MM.1S (cell line): ENCODE results near the gene OBSCN.

Source experiments
- DNase-seq: peaks from one replicate; pipeline ENCODE4 v3.0.0-alpha.2; 2015
- H2AFZ ChIP-seq: fragments of 300-600 bp; sonication (generic); 2 replicates; pipeline ENCODE4 v1.6.0; 2016; ENCODE audit warnings: antibody characterized with exemption, low read length
- H3F3A ChIP-seq: fragments of 300-600 bp; sonication (generic); 2 replicates; pipeline ENCODE4 v1.6.1; 2016; ENCODE audit warnings: mild to moderate bottlenecking, antibody characterized with exemption, low read length, moderate library complexity, mixed read lengths; ENCODE audit not compliant: insufficient read depth
- H3K27ac ChIP-seq: fragments of 300-600 bp; sonication (generic); 2 replicates; pipeline ENCODE4 v1.5.1; 2016; ENCODE audit warnings: mild to moderate bottlenecking, low read length
- H3K27me3 ChIP-seq: fragments of 300-600 bp; sonication (generic); replicated peaks from 2 replicates; pipeline ENCODE4 v1.6.0; 2016; ENCODE audit warnings: low read length; ENCODE audit not compliant: insufficient read depth
- H3K36me3 ChIP-seq: fragments of 300-600 bp; sonication (generic); replicated peaks from 2 replicates; pipeline ENCODE4 v1.6.1; 2016; ENCODE audit warnings: mild to moderate bottlenecking, low read length, mixed read lengths; ENCODE audit not compliant: insufficient read depth
- H3K4me1 ChIP-seq: fragments of 300-600 bp; sonication (generic); 2 replicates; pipeline ENCODE4 v1.6.1; 2016; ENCODE audit warnings: low read length, mixed read lengths
- H3K4me2 ChIP-seq: fragments of 300-600 bp; sonication (generic); 2 replicates; pipeline ENCODE4 v1.6.0; 2016; ENCODE audit warnings: low read depth, low read length
- H3K4me3 ChIP-seq: fragments of 300-600 bp; sonication (generic); 2 replicates; pipeline ENCODE4 v1.5.1; 2016; ENCODE audit warnings: low read length, mixed read lengths
- H3K79me2 ChIP-seq: fragments of 300-600 bp; sonication (generic); 2 replicates; pipeline ENCODE4 v1.6.1; 2016; ENCODE audit warnings: mixed run types, low read length, mixed read lengths
- H3K9ac ChIP-seq: fragments of 300-600 bp; sonication (generic); 2 replicates; pipeline ENCODE4 v1.6.1; 2016; ENCODE audit warnings: low read length, mixed read lengths
- H3K9me2 ChIP-seq: fragments of 300-600 bp; sonication (generic); replicated peaks from 2 replicates; pipeline ENCODE4 v1.6.1; 2016; ENCODE audit warnings: mild to moderate bottlenecking, low read length, mixed read lengths; ENCODE audit not compliant: insufficient read depth
- H3K9me3 ChIP-seq: fragments of 300-600 bp; sonication (generic); replicated peaks from 2 replicates; pipeline ENCODE4 v1.6.1; 2016; ENCODE audit warnings: mild to moderate bottlenecking, low read length, mixed read lengths; ENCODE audit not compliant: insufficient read depth
- H4K20me1 ChIP-seq: fragments of 300-600 bp; sonication (generic); 2 replicates; pipeline ENCODE4 v1.6.1; 2016; ENCODE audit warnings: mild to moderate bottlenecking, low read length, moderate library complexity, mixed read lengths; ENCODE audit not compliant: insufficient read depth
- EZH2 ChIP-seq: fragments of 300-600 bp; sonication (generic); optimal IDR thresholded peaks from 2 replicates; pipeline ENCODE3; 2017; ENCODE audit warnings: low read depth, mild to moderate bottlenecking, antibody characterized with exemption, low read length, mixed read lengths
- EZH2phosphoT487 ChIP-seq: fragments of 300-600 bp; sonication (generic); IDR thresholded peaks from 2 replicates; pipeline ENCODE4 v1.6.1; 2018; ENCODE audit warnings: antibody characterized with exemption, low read length
- TF ChIP-seq, protein P1 (sequence below): fragments of 300-600 bp; sonication (generic); IDR thresholded peaks from 2 replicates; pipeline ENCODE4 v1.5.1; 2016; ENCODE audit warnings: antibody characterized with exemption, low read length, mixed read lengths

Gene OBSCN

DNA sequence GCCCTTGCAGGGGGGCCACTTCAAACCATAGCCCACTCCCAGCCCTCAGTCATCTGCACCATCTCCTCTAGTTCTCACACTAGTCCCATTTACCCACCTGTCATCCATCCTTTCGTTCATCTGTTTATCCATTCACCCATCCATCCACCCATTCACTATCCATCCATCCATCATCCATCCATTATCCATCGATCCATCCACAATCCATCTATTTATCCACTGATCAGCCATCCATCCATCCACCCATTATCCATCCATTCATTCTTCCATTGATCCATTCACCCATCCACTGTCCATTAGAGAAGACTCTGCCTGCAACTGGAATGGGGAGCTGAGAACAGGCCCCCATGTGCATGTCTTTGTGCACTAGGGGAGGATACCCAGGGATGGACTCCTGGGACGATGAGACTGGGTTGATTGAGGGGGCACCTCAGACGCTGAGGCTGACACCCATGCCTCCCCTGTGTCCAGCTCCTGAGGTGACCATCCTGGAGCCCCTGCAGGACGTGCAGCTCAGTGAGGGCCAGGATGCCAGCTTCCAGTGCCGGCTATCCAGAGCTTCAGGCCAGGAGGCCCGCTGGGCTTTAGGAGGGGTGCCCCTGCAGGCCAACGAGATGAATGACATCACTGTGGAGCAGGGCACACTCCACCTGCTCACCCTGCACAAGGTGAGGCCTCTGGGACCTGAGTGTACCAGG is 100.9 kb downstream of the OBSCN start:
- no peak overlapping the region for H3K4me3 ChIP-seq
- TF ChIP-seq, protein P1, sequence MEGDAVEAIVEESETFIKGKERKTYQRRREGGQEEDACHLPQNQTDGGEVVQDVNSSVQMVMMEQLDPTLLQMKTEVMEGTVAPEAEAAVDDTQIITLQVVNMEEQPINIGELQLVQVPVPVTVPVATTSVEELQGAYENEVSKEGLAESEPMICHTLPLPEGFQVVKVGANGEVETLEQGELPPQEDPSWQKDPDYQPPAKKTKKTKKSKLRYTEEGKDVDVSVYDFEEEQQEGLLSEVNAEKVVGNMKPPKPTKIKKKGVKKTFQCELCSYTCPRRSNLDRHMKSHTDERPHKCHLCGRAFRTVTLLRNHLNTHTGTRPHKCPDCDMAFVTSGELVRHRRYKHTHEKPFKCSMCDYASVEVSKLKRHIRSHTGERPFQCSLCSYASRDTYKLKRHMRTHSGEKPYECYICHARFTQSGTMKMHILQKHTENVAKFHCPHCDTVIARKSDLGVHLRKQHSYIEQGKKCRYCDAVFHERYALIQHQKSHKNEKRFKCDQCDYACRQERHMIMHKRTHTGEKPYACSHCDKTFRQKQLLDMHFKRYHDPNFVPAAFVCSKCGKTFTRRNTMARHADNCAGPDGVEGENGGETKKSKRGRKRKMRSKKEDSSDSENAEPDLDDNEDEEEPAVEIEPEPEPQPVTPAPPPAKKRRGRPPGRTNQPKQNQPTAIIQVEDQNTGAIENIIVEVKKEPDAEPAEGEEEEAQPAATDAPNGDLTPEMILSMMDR, result no peak
- TF ChIP-seq EZH2 (no peak), EZH2phosphoT487 (no peak)
- H3K9ac ChIP-seq, result no peak overlapping the region
- no peaks in the 10 kb centered on the region for H3K4me1 ChIP-seq
- H3K27ac ChIP-seq, result no peak overlapping the region
- H3K9me2 ChIP-seq, result no peaks in the 10 kb centered on the region
- H3K36me3 ChIP-seq, result no peaks in the 10 kb centered on the region
- DNase-seq, result no peak
- no peak overlapping the region for H3K4me2 ChIP-seq
- no peak overlapping the region for H2AFZ ChIP-seq
- H3K9me3 ChIP-seq, result no peaks in the 10 kb centered on the region
- H3F3A ChIP-seq, result no peaks in the 10 kb centered on the region
- no peaks in the 10 kb centered on the region for H3K79me2 ChIP-seq
- H4K20me1 ChIP-seq, result no peaks in the 10 kb centered on the region
- H3K27me3 ChIP-seq, result no peaks in the 10 kb centered on the region

GRCh38 chr1:228309326-228310067 is 101.7 kb downstream of the OBSCN start:
- Histone ChIP-seq H3K27me3 (no peaks in the 10 kb centered on the region), H3F3A (no peaks in the 10 kb centered on the region), H3K27ac (no peak overlapping the region), H3K79me2 (no peaks in the 10 kb centered on the region), H3K36me3 (no peaks in the 10 kb centered on the region), H4K20me1 (no peaks in the 10 kb centered on the region), H3K9me3 (no peaks in the 10 kb centered on the region), H3K9ac (no peak overlapping the region), H3K9me2 (no peaks in the 10 kb centered on the region), H2AFZ (no peak overlapping the region), H3K4me3 (no peak overlapping the region), H3K4me1 (no peaks in the 10 kb centered on the region), H3K4me2 (no peak overlapping the region)
- TF ChIP-seq, protein P1, result no peak
- no peak for TF ChIP-seq EZH2
- no peak for TF ChIP-seq EZH2phosphoT487
- no peak for DNase-seq

DNA sequence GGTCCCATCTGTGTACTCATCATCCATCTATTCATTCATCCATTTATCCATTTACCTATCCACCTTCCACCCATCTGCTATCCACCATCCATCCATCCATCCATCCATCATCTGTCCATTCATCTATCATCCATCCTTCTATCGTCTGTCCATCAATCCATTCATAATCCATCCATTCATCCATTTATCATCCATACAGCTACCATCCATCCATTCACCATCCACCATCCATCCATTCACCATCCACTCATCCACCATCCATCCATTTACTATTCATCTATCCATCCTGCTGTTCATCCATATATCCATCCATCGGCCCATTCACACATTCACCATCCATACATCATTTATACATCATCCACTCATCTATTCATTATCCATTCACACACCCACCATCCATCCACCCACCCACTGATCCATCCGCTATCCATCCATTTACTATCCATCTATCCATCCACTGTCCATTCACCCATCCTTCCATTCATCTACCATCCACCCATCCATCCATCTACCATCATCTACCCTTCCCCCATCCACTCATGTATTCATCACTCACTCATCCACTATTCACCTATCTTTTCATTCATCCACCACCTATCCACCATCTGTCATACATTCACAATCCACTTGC is 102.4 kb downstream of the OBSCN start:
- H3K9ac ChIP-seq, result no peak overlapping the region
- no peaks in the 10 kb centered on the region for H3K27me3 ChIP-seq
- H3K4me1 ChIP-seq, result no peaks in the 10 kb centered on the region
- no peaks in the 10 kb centered on the region for H3K36me3 ChIP-seq
- no peak for TF ChIP-seq EZH2phosphoT487
- no peak for TF ChIP-seq EZH2
- TF ChIP-seq, protein P1, result no peak
- no peaks in the 10 kb centered on the region for H3K9me3 ChIP-seq
- DNase-seq, result no peak
- no peak overlapping the region for H3K4me3 ChIP-seq
- H3F3A ChIP-seq, result no peaks in the 10 kb centered on the region
- H3K27ac ChIP-seq, result no peak overlapping the region
- H3K9me2 ChIP-seq, result no peaks in the 10 kb centered on the region
- H3K79me2 ChIP-seq, result no peaks in the 10 kb centered on the region
- no peak overlapping the region for H3K4me2 ChIP-seq
- H2AFZ ChIP-seq, result no peak overlapping the region
- H4K20me1 ChIP-seq, result no peaks in the 10 kb centered on the region
